NCI-H524 (cell line): ENCODE results near the gene MAP1LC3C.
A peak's percentile ranks its signal among the peaks of the same experiment; 100 is the strongest.
"Not testable (repeated sequence)": the region's sequence is repeated elsewhere in the genome, so short reads cannot be mapped to it uniquely, and the experiment has no call there.

Experiments
- DNase-seq, 2 experiments: peaks; one replicate each; lab custom pipeline; 2025; lab: John Stamatoyannopoulos, UW

The MAP1LC3C gene

DNA sequence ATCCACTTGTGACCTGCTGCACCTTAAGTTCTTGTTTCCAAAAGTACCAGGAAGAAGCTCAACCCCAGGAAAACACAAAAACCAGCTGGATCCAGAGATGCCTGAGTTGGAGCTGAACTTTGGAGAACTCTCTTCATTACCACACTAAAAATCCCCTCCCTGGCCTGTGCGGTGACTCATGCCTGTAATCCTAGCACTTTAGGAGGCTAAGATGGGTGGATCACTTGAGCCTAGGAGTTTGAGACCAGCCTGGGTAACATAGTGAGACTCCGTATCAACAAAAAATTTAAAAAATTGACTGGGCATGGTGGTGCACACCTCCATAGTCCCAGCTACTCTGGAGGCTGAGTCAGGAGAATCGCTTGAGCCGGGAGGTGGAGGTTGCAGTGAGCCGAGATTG is 6.2 kb downstream of the MAP1LC3C start:
- DNase-seq, result no peak

DNA sequence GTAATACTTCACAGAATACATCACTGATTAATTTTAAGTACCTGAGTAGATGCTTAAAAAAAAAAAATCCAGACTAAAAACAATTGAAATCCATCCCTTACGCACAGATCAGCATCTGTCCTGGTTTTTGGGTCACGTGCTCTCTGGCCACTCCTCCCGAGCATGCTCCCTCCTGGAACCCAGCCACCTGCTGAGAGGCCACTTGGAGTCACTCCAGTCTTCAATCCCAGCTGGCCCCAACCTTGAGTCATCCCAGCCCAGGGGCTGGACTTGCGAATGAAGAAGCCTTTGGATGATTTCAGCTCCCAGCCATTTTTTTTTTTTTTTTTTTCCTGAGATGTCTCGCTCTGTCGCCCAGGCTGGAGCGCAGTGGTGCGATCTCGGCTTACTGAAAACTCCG is 8.9 kb downstream of the MAP1LC3C start:
- peak; percentile 98 for DNase-seq

DNA sequence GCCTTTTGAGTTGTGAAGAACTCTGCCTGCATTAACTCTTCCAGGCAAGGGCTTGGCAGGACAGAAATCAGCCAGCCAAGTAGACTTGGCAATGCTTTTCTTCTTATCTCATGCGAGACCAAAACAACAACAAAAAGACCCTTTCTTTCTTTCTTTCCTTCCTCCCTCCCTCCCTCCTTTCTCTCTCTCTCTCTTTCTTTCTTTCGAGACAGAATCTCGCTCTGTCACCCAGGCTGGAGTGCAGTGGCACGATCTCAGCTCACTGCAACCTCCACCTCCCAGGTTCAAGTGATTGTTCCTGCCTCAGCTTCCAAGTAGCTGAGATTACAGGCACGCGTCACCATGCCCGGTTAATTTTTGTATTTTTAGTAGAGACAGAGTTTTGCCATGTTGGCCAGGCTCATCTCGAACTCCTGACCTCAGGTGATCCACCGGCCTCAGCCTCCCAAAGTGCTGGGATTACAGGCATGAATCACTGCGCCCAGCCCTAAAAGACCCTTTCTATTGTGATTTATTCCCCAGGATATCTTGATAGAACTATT is 10.4 kb downstream of the MAP1LC3C start:
- DNase-seq, result not testable (repeated sequence)

DNA sequence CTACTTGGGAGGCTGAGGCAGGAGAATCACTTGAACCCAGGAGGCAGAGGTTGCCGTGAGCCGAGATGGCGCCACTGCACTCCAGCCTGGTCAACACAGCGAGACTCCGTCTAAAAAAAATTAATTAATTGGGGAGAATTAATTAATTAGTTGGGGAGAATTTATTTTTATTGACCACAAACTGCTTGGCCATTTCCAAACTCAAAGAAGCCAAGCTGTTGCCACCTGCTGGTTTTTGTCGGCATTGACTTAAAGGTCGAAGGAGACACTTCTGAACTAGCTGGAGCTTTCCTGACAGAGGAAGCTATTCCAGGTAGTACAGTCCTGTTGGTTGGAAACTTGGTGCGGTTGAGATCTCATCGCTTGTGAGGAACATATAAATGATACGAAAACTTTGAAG is 13.1 kb downstream of the MAP1LC3C start:
- peak; percentile 3 to 53 for DNase-seq

DNA sequence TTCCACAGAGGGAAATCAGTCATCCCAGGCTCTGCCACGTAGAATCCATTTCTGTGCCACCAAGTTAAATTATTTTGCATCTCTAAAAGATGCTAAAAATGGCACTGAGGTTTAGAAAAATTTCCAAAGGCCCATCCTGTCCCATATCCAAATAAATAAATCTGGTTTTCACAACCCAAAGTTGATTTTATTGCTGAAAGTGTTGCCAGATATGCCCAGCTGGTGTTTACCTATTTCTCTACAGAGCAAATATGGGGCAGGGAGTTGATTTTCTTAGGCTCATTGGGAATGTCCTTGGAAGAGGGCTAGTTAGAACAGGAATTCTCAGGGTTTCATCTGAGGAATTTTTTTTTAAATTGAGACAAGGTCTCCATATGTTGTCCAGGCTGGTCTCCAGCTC is 19.0 kb downstream of the MAP1LC3C start:
- DNase-seq, result no peak

DNA sequence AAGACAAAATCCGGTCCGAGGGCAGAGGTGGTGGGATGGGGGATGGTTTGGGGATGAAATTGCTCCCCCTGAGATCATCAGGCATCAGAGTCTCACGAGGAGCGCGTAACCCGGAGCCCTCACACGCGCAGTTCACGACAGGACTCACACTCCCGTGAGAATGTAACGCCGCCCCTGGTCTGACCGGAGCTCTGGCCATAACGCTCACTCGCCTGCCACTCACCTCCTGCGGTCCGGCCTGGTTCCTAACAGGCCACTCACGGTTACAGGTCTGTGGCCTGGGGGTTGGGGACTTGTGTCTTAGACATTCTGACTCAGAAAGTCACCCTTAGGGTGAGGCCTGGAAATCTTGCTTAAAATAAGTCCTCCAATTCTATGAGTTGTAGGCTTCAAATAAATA is 19.8 kb downstream of the MAP1LC3C start:
- no peak for DNase-seq

DNA sequence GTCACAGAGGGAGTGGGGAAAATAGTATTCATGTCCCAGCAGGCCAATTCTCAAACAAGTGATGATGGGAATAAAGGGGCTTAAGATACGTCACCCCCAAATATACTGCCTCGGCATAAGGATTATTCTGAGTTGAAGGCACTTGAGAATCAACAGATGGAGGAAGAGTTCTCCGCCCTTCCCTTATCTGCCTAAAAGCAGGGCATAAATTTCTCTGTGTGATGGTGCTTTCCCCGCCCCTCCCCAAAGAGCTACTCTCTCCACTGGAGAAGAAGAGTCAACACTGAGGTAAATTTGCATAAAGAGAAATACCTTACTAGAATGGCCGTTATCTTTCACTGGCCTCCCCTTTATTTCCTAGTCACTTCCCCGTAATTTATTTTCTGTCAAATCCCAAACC is 22.7 kb downstream of the MAP1LC3C start:
- DNase-seq, result peak; percentile 39 to 69

DNA sequence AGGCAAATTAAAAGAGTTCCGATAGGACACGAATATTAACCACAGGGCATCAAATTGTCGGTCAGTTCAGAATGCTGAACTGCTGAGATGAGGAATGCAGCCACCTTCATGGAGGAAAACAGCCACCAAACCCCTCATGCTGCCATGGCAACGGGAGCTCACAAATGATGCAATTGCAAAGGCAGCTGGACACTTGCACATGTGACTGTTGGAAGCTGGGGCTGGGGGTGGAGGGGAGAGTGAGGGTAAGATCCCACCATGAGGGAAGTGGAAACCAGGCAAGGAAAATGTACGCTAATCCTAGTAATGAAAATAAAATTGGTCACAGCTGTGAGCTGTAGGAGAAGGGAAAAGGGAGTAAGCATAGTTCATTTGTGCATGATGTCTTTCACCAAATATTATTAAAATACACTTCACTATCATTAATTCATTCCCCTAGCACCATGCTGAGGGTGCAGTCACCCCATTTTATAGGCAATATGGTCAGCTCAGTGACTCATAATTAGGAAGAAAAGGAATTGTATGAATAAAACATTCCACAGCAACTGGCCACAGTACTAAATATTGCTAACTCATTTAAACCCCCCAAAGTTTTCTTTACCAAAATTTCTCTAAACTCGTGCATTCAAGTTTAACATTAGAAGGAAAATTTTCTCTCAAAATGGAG is 26.1 kb downstream of the MAP1LC3C start:
- peak; percentile 71 to 81 for DNase-seq

DNA sequence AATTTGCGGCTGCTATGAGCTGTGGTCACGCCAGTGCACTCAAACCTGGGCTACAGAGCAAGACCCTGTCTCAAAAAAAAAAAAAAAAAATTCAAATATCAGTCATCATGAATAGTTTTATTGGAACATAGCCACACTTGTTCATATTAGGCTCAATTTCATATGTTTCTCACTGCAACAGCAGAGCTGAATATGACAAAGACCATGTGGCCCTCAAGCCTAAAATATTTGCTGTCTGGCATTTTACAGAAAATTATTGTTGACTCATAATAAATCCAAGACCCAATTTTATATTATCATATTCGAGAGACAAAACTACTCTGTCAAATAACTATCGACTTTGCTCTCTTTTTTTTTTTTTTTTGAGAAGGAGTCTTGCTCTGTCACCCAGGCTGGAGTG is 30.3 kb downstream of the MAP1LC3C start:
- DNase-seq, result no peak

DNA sequence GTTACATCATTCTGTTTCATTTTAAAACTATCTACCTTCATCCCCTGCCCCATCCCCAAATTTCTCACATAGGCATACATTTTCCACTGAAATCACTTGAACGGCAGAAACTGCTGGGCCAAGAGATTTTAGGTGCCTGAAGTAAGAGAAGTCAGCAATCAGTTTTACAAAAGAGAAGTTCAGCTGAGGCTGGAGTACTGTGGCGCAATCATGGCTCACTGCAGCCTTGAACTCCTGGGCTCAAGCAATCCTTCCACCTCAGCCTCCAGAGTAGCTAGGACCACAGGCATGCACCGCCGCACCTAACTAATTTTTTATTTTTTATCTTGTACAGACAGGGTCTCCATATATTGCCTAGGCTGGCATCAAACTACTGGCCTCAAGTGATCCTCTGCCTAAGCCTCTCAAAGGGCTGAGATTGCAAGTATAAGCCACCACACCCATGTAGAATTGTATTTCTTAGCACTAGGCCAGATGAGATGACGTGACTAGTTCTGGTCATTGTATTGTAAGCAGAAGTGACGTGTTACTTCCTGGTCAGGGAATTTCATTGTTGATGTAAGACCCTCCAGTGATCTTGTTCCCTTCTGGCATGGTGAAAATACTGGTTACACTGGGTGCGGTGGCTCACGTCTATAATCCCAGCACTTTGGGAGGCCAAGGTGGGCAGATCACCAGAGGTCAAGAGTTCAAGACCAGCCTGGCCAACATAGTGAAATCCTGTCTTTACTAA is 34.2 kb downstream of the MAP1LC3C start:
- DNase-seq, result no peak

DNA sequence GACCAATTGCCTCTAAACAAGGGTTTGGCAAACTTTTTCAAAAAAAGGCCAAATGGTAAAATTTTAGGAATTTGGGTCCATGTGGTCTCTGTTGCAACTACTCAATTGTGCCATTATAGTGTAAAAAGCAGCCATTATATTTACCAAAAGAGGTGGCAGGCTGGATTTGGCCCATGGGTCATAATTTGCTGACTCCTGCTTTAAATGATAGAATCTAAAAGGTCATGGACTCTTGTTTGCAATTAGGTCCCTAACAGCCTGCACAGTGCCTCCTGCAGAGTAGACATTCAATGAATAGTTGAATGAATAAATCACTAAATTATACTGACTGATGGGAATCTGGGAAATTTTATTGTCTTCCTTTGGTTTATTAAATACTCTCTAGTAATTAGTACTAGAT is 35.2 kb downstream of the MAP1LC3C start:
- DNase-seq, result no peak

DNA sequence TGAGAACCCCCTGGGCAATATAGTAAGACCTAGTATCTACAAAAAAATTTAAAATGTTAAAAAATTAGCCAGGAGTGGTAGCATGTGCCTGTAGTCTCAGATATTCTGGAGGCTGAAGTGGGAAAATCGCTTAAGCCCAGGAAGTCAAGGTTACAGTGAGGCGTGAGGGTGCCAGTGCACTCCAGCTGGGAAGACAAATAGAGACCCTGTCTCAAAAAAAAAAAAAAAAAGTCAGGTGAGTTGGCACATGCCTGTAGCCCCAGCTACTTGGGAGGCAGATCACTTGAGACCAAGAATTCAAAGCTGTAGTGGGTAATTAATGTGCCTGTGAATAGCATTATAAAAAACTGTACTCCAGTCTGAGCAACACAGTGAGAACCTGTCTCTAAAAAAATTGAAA is 36.7 kb downstream of the MAP1LC3C start:
- no peak for DNase-seq

DNA sequence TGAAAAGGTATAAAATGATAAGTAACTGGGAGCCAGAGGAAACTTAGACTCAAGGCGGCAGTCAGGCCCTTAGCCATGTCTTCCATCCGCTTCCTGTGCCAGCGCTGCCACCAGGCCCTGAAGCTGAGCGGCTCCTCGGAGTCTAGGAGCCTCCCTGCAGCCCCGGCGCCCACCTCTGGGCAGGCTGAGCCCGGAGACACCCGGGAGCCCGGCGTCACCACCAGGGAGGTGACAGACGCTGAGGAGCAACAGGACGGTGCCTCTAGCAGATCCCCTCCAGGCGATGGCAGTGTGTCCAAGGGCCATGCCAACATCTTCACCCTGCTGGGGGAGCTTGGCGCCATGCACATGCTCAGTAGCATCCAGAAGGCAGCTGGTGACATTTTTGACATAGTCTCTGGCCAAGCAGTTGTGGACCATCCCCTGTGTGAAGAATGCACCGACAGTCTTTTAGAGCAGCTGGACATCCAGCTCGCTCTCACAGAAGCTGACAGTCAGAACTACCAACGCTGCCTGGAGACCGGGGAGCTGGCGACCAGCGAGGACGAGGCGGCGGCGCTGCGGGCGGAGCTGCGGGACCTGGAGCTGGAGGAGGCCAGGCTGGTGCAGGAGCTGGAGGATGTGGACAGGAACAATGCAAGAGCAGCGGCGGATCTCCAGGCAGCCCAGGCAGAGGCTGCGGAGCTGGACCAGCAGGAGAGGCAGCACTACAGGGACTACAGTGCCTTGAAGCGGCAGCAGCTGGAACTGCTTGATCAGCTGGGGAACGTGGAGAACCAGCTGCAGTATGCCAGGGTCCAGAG is 41.0 kb downstream of the MAP1LC3C start, which contains the start of gene BECN2:
TSS of gene BECN2 (plus strand) at position 76 of the 803 bp plus-strand sequence. CDS start at position 76, 0 bp downstream.
- DNase-seq, result no peak

DNA sequence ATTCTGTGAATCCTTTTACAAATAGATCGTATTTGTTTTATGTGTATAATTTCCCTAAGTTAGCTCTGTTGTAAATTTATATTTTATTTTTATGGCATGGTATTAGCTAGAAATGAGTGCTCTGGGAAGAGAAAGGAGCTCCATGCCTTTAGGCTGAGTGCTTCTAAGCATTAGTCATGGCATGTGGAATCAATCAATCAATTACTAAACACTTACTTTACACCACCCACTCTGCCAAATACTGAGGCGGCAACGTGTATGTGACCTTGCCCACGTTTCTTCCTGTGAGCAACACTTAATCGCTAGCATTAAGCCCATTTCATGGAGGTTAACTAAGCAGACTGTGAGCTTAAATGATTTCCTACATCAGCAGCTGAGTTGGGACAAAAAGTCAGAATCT is 48.5 kb downstream of the MAP1LC3C start:
- no peak for DNase-seq

DNA sequence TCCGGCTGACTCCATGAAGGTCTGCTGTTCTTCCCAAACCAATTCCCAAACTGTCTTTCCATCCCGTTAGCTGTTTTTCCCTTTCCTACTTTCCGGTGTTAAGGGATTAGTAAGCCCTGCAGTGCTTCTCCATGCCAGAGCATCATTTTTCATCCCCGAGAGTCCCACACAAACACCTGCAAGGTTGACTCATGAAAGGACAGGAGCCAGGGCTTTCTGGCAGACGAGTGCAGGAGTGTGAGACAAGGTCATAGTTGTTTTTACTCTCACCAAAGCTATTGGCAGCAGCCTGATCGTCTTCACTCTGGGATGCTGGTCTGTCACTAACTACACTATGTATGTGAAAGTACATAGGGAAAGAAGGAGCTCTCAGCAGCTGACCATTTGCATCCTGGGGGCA is 51.5 kb downstream of the MAP1LC3C start:
- DNase-seq, result peak in 1 of 2 experiments; percentile 2
